H9 (cell line): ENCODE measurements around the gene LRRC8B. TPM values are rescaled to one million over a fixed set of nuclear protein-coding genes. Genes with fewer than 3 reads are reported as not detected.

Experiments used
- DNase-seq: peaks from one replicate; pipeline ENCODE4 v3.0.0-alpha.2; 2017
- H2AFZ ChIP-seq: one replicate; pipeline ENCODE4 v1.6.1; 2013; ENCODE audit warnings: mild to moderate bottlenecking, low read length, control low read depth, moderate library complexity
- H2AK5ac ChIP-seq: 2 replicates; pipeline ENCODE4 v1.6.1; 2013; ENCODE audit warnings: low read length, control low read depth, mixed read lengths; ENCODE audit not compliant: insufficient read length
- H2BK120ac ChIP-seq: one replicate; pipeline ENCODE4 v1.6.1; 2013; ENCODE audit warnings: low read depth, mild to moderate bottlenecking, low read length, control low read depth, inconsistent platforms; ENCODE audit not compliant: poor library complexity, severe bottlenecking
- H2BK12ac ChIP-seq: 2 replicates; pipeline ENCODE4 v1.6.1; 2013; ENCODE audit warnings: low read length, control low read depth, mixed read lengths, low read depth; ENCODE audit not compliant: insufficient read length
- H2BK15ac ChIP-seq: 2 replicates; pipeline ENCODE4 v1.6.1; 2013; ENCODE audit warnings: low read depth, low read length, control low read depth
- H2BK20ac ChIP-seq: one replicate; pipeline ENCODE4 v1.6.1; 2013; ENCODE audit warnings: low read depth, mild to moderate bottlenecking, low read length, control low read depth, inconsistent platforms; ENCODE audit not compliant: poor library complexity, severe bottlenecking
- H2BK5ac ChIP-seq: 2 replicates; pipeline ENCODE4 v1.6.1; 2013; ENCODE audit warnings: low read length, control low read depth, mixed read lengths; ENCODE audit not compliant: insufficient read length
- H3K14ac ChIP-seq: 2 replicates; pipeline ENCODE4 v1.6.1; 2013; ENCODE audit warnings: low read length, control low read depth; ENCODE audit not compliant: insufficient read depth
- H3K18ac ChIP-seq: 2 replicates; pipeline ENCODE4 v1.6.1; 2013; ENCODE audit warnings: low read depth, mild to moderate bottlenecking, mixed read lengths, low read length, control low read depth; ENCODE audit not compliant: insufficient read length
- H3K23ac ChIP-seq: 2 replicates; pipeline ENCODE4 v1.6.1; 2013; ENCODE audit warnings: low read length, control low read depth, mixed read lengths, low read depth; ENCODE audit not compliant: insufficient read length
- H3K23me2 ChIP-seq: 2 replicates; pipeline ENCODE4 v1.6.1; 2013; ENCODE audit warnings: low read depth, mild to moderate bottlenecking, mixed read lengths, low read length, control low read depth; ENCODE audit not compliant: insufficient read length, poor library complexity, severe bottlenecking
- H3K27ac ChIP-seq: 2 replicates; pipeline ENCODE4 v1.5.1; 2013; ENCODE audit warnings: low read length, control low read depth, mixed read lengths, low read depth; ENCODE audit not compliant: insufficient read length
- H3K27me3 ChIP-seq: 2 replicates; pipeline ENCODE4 v1.6.1; 2013; ENCODE audit warnings: low read length, control low read depth, inconsistent platforms; ENCODE audit not compliant: insufficient read depth
- H3K4ac ChIP-seq: 2 replicates; pipeline ENCODE4 v1.6.1; 2013; ENCODE audit warnings: low read depth, mild to moderate bottlenecking, control low read depth, inconsistent platforms, low read length, moderate library complexity
- H3K4me1 ChIP-seq: 2 replicates; pipeline ENCODE4 v1.6.1; 2013; ENCODE audit warnings: low read length, control low read depth, inconsistent platforms; ENCODE audit not compliant: insufficient read depth
- H3K4me2 ChIP-seq: 2 replicates; pipeline ENCODE4 v1.6.1; 2013; ENCODE audit warnings: low read length, control low read depth, mixed read lengths; ENCODE audit not compliant: insufficient read length, insufficient read depth
- H3K56ac ChIP-seq: 2 replicates; pipeline ENCODE4 v1.6.1; 2013; ENCODE audit warnings: low read depth, mild to moderate bottlenecking, mixed read lengths, low read length, control low read depth; ENCODE audit not compliant: insufficient read length
- H3K79me1 ChIP-seq: 2 replicates; pipeline ENCODE4 v1.6.1; 2013; ENCODE audit warnings: low read depth, mild to moderate bottlenecking, moderate library complexity, low read length, control low read depth, inconsistent platforms; ENCODE audit not compliant: insufficient read depth, poor library complexity, severe bottlenecking
- H3K79me2 ChIP-seq: 2 replicates; pipeline ENCODE4 v1.6.1; 2013; ENCODE audit warnings: low read length, control low read depth, inconsistent platforms; ENCODE audit not compliant: insufficient read depth
- H3K9ac ChIP-seq: 2 replicates; pipeline ENCODE4 v1.6.1; 2013; ENCODE audit warnings: low read length, control low read depth, mixed read lengths; ENCODE audit not compliant: insufficient read length; ENCODE audit errors: extremely low read depth
- H3K9me3 ChIP-seq: one replicate; pipeline ENCODE4 v1.6.1; 2013; ENCODE audit warnings: low read depth, low read length, inconsistent platforms; ENCODE audit not compliant: control insufficient read depth
- H3T11ph ChIP-seq: one replicate; pipeline ENCODE4 v1.6.1; 2013; ENCODE audit warnings: mild to moderate bottlenecking, low read length, control low read depth, inconsistent platforms
- H4K20me1 ChIP-seq: one replicate; pipeline ENCODE4 v1.6.1; 2013; ENCODE audit not compliant: control insufficient read depth, insufficient read length, insufficient read depth
- H4K5ac ChIP-seq: 2 replicates; pipeline ENCODE4 v1.6.1; 2013; ENCODE audit warnings: low read depth, mild to moderate bottlenecking, mixed read lengths, low read length, control low read depth; ENCODE audit not compliant: insufficient read length
- H4K8ac ChIP-seq: replicated peaks from 2 replicates; pipeline ENCODE4 v1.6.1; 2013; ENCODE audit warnings: low read length, control low read depth, mixed read lengths, low read depth; ENCODE audit not compliant: insufficient read length
- H4K91ac ChIP-seq: 2 replicates; pipeline ENCODE4 v1.6.1; 2013; ENCODE audit warnings: low read depth, mild to moderate bottlenecking, moderate library complexity, mixed read lengths, low read length, control low read depth; ENCODE audit not compliant: insufficient read length
- H3K27ac Mint-ChIP-seq, 3 experiments: 2 replicates in 2 of 3; 3 replicates in 1 of 3; pipeline ENCODE4 v1.8.0; 2020 to 2021; ENCODE audit warnings: mixed read lengths in 3 of 3, mild to moderate bottlenecking in 1 of 3, moderate library complexity in 1 of 3
- H3K27me3 Mint-ChIP-seq: 2 replicates; pipeline ENCODE4 v1.8.0; 2021; ENCODE audit warnings: low read depth, mild to moderate bottlenecking, moderate library complexity, mixed read lengths
- H3K36me3 Mint-ChIP-seq, 3 experiments: 2 replicates in 2 of 3; 3 replicates in 1 of 3; pipeline ENCODE4 v1.8.0; 2020 to 2021; ENCODE audit warnings: low read depth in 3 of 3, mixed read lengths in 3 of 3; ENCODE audit not compliant: insufficient read depth in 1 of 3
- H3K4me1 Mint-ChIP-seq, 2 experiments: 2 replicates each; pipeline ENCODE4 v1.8.0; 2020; ENCODE audit warnings: mixed read lengths in 2 of 2
- H3K4me3 Mint-ChIP-seq, 2 experiments: 2 replicates in 1 of 2; 3 replicates in 1 of 2; pipeline ENCODE4 v1.8.0; 2020 to 2021; ENCODE audit warnings: mild to moderate bottlenecking in 2 of 2, mixed read lengths in 2 of 2, moderate library complexity in 1 of 2
- H3K9me3 Mint-ChIP-seq, 2 experiments: 2 replicates in 1 of 2; 3 replicates in 1 of 2; pipeline ENCODE4 v1.8.0; 2020; ENCODE audit warnings: mild to moderate bottlenecking in 2 of 2, mixed read lengths in 2 of 2, moderate library complexity in 1 of 2
- CTCF ChIP-seq: fragments of 200-600 bp; sonication (generic); conservative IDR thresholded peaks from 3 replicates; pipeline ENCODE4 v1.8.0; 2021; ENCODE audit warnings: antibody characterized with exemption, mild to moderate bottlenecking
- WGBS: extraction: QIAGEN DNeasy Blood & Tissue Kit; methylation state at CpG from one replicate; pipeline ENCODE4 v1.1.7; 2013; ENCODE audit warnings: missing lambda C conversion rate, low lambda C conversion rate, mixed read lengths; ENCODE audit not compliant: insufficient read length; ENCODE audit errors: extremely low coverage; 5-methylcytosine and 5-hydroxymethylcytosine counted together
- total RNA-seq: library from RNA; stranded (reverse); gene quantifications from 2 replicates; pipeline ENCODE4 v1.2.1, GENCODE V29; 2021

The LRRC8B gene
- total RNA-seq, 1 experiment from 2014 or later, result 33.2 TPM

DNA sequence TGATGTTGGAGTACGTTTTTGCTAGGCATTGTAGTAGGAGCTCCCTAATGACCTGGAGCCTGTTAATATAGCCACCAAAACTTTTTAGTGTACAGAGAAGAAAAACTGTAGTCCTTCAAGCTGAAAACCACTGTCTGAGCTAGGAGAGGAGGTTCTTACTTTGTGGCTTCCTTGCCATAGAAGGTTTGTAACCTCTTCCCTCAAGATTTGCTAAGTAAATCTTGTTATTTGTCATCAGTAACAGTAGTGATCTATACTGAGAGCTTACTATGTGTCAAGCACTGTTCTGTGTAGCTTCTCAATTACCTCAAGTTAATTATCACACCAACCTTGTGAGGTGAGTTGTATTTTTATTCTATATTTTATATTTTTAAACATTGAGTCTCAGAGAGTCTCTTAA lies 87.1 kb downstream of the LRRC8B start:
- Histone ChIP-seq H3K18ac (no peak overlapping the region), H3K4ac (no peak overlapping the region), H4K20me1 (no peaks in the 10 kb centered on the region), H3K14ac (no peak overlapping the region), H3K27me3 (no peaks in the 10 kb centered on the region), H2BK5ac (no peak overlapping the region), H3K79me2 (no peaks in the 10 kb centered on the region), H4K91ac (no peak overlapping the region), H4K8ac (no peak overlapping the region), H3K27ac (no peak overlapping the region), H2AFZ (no peak overlapping the region), H2AK5ac (no peak overlapping the region), H2BK15ac (no peak overlapping the region), H3K4me1 (no peaks in the 10 kb centered on the region), H3K9ac (no peak overlapping the region), H3K56ac (no peak overlapping the region), H3K79me1 (no peaks in the 10 kb centered on the region), H3K4me2 (no peak overlapping the region), H3K23me2 (no peaks in the 10 kb centered on the region), H4K5ac (no peak overlapping the region), H2BK12ac (no peak overlapping the region), H3K9me3 (no peaks in the 10 kb centered on the region), H2BK20ac (no peak overlapping the region), H3K23ac (no peak overlapping the region), H2BK120ac (no peak overlapping the region), H3T11ph (no peak overlapping the region)
- H3K4me3 Mint-ChIP-seq, result no peak overlapping the region
- no peak for DNase-seq
- no peak for TF ChIP-seq CTCF
- WGBS, result no CpG with 5 or more reads among the region's 1 CpG
- no peaks in the 10 kb centered on the region; a peak in 1 of 7 replicates for H3K36me3 Mint-ChIP-seq
- H3K4me1 Mint-ChIP-seq, result peaks cover 7 to 12% of the 10 kb centered on the region in 2 experiments
- H3K27me3 Mint-ChIP-seq, result no peaks in the 10 kb centered on the region
- H3K27ac Mint-ChIP-seq, result no peak overlapping the region
- H3K9me3 Mint-ChIP-seq, result no peaks in the 10 kb centered on the region
